ENCODE data around the gene AOPEP.

Gene AOPEP

DNA sequence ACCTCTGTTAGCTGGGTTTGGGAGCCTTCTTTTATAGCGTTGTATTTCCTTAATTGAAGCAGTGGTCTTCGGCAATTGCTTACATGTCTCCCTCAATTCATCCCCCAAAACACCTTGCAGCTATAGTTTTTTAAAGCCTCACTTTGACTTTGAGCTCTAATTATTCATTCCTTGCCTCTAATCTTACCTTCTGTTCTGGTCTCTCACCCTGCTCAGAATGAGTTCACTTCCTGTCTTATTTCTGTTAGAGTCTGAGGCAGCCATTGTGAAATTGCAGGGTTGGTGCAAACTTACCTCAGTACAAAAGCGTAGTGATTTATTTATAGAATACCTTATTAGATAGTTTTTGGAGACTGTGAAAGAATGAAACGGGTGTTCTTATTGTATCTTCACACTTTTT lies 35.0 kb downstream of the AOPEP start:
- no peak for DNase-seq

DNA sequence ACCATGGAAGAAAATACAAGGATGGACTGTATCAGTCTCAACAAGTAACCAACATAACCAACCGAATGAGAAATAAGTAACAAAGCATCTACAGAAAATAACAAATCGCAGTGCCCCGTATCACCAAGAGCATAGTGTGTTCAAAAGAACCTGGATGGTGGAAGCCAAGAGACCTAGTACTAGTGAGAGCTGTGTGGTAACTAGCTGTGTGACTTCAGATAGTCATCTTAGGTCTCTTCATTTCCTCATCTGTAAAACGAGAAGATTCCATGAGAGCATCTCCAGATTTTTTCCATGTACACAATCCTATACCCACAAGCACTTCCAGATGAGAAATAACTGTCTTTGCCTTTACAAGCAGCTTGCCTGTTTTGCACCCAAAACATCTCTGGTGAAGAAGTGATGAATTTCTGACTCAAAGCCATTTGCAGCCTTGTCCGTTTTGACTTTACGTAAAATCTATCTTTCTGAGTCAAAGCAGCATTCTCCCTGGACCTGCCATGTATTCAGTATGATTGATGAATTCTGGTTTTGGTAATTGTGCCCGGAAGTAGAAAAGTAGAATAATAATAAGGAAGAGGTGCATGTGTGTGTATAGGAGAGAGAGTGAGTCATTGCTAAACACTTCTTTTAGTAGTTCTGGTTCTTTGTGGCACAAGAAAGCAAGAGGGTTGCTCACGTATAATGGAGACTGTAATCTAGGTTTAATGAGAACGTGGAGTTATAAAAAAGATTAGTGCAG lies 41.0 kb downstream of the AOPEP start:
- DNase-seq = no peak

DNA sequence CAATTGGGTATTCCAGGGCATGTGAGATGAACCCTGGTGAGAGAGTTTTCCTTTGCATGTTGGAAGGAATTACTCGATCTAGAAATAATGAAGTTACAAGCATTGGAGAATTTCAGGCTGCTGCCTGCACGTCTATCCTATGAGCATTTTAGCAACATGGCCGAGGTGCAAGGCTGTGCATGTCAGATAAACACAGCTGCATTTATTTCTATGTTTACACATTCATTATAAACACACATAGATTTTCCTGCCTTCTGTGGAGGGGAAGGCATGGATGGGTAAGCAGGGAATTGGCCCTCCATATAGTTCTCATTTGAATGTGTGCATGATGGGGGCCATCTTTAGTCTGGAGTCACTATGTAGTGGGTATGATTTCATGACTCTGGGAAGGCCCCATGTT lies 42.3 kb downstream of the AOPEP start:
- DNase-seq = no peak

DNA sequence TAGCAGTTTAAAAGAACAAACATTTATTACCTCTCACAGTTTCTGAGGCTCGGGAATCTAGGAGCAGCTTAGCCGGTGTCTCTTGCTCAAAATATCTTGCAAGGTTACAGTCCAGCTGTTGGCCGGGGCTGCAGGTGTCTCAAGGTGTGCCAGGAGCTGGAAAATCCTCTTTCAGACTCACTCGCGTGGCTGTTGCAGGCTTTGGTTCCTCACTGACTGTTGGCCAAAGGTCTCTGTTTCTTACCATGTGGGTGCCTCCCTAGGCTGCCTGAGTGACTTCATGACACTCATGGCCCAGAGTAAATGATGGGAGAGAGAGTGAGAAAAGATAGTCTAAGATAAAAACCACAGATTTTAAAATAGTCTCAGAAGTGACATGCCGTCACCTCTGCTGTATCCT lies 43.8 kb downstream of the AOPEP start:
- DNase-seq = no peak

DNA sequence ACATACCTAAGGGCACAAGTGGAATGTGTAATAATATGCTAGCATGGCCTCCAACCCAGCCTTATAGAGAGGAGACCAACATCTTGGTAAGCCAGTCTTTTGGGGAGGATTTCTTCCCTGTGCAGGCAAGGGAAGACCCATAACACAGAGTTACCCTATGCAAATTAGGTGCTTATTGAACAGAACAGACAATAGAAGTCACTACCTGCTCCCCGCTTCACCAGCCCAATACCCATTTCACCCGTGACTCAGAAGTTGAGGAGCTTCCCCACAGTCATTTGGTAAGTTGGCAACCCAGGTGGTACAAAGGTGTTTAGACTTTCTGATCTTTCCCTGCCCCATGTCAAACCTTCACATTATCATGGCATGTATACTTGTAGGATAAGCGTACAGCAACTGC lies 44.6 kb downstream of the AOPEP start:
- DNase-seq = no peak

DNA sequence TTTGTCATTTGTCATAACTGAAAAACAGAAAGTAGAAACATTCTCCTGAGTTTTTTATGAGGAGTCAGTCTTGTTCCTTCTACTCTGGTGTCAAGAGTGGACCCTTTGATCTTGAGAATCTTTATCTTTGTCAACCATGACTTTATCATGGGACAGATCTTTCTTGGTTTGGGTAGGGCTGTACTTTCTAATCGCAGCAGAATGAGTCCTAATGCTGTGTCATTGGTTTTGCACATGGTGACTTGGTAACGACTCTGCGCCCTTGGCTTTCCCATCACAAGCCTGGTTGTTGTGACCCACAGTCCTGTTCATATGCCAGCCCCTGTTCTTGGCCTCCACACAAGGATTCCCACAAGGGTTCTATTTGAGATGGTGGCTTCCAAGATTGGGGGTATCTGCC lies 45.6 kb downstream of the AOPEP start:
- DNase-seq = no peak

DNA sequence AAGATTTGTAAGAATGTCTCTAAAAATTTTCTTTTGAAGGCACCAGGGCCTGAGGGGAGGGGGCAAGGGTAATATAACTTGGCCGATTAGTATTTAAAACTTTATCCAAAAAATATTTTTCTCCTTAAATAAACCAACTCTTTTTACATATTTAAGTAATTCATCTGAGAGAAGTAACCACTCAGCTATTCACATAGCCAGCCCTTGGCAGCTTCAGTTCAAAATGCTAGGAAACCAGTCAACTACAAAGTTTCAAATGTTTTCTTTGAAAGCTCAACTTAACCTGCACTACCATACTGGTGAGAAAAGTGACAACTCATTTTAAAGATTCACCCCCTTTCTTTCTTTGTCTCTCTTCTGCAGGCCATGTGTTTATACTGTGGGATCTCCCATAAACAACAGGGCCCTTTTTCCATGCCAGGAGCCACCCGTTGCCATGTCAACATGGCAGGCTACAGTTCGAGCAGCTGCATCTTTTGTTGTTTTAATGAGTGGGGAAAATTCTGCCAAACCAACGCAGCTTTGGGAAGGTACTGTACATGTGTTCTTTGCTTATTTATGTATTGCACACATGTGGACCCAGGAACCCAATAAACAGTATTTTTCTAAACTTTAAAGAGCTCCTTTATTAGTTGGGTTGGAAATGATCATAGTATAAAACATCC lies 46.3 kb downstream of the AOPEP start:
- DNase-seq = peak; percentile 33

DNA sequence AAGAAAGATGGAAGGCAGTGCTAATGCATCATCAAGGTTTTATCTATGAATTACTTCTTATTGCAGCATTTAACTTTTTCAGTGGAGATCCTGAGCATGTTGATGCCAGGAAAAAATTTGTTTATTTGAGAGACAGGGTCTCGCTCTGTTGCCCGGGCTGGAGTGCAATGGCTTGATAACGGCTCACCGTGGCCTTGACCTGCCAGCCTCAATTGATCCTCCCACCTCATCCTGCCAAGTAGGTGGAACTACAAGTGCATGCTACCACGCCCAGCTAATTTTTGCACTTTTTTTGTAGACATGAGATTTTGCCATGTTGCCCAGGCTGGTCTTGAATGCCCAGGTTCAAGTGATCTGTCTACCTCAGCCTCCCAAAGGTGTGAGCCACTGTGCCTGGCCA lies 47.2 kb downstream of the AOPEP start:
- DNase-seq = no peak

DNA sequence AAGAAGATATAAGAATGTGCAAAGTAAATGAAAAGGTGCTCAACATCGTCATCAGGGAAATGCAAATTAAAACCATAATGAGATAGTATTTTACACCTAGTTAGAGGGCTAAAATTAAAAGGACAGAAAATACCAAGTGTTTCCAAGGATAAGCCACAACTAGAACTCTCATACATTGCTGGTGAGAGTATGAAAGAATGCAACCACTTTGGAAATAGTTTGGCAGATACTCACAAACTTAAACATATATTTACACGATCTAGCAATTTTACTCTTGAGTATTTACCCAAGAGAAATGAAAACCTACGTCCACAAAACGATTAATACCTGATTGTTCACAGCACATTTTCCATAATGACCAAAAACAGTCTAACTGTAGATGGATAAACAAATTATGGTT lies 51.5 kb downstream of the AOPEP start:
- no peak for DNase-seq

DNA sequence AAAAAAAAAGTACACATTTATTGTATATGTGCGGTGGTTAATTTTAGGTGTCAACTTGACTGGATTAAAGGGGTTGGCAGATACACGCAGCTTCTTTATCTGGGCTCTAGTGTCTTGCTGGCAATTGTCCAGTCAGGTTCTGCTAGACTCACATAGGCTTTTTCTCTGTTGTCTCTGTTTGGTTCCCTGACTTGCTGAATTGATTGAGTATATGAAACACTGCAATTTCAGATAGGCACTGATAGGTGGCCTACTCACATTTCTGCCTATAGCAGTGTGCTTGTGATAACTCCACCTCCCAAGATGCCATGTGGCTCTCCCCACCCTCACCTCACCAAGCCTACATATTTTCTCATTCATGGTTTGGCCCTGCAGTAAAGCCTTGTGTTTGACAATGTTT lies 52.5 kb downstream of the AOPEP start:
- no peak for DNase-seq

DNA sequence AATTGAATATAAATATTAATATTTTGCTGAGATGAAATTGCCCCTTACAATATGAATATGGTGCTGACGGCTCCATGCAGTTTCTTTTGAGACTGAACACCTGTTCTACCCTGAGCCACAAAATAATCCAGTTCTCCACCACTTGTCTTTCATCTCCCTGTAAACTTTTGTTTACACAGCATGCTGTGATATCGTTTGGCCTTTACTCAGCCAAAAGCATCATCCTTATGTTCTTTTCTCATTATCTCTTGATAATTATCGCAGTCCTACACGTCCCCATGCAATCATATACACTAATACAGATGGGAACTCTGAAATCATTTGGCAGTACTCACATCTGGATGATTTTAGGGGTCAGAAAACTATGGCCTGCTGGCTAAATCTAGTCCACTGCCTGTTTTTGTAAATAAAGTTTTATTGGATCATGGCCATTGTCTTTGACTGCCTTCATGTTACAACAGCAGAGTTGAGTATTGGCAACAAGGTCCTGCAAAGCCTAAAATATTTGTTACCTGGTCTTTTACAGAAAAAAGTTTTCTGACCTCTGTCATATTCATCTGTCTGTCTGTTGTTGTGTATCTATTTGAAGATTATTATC lies 53.3 kb downstream of the AOPEP start:
- DNase-seq = peak; percentile 13

DNA sequence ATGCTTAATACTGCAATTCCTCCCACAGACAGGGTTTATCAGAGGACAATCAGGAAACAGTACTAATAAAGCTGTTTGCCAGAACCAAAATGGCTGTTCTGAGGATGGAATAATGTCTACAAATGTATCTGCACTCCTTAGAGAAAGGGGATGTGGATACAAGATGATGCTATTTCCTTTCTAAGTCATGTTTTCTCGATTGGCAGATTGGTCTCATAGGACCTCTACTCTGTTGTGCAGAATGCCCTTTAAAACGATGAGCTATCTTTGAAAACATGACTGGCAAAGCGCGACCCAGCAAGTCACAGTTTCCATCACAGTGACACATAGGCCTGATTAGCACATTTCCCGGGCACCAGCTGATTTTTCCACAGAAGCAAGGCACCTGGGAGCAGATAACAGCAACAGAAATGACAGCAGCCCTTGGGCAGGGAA lies 54.0 kb downstream of the AOPEP start:
- DNase-seq = no peak

DNA sequence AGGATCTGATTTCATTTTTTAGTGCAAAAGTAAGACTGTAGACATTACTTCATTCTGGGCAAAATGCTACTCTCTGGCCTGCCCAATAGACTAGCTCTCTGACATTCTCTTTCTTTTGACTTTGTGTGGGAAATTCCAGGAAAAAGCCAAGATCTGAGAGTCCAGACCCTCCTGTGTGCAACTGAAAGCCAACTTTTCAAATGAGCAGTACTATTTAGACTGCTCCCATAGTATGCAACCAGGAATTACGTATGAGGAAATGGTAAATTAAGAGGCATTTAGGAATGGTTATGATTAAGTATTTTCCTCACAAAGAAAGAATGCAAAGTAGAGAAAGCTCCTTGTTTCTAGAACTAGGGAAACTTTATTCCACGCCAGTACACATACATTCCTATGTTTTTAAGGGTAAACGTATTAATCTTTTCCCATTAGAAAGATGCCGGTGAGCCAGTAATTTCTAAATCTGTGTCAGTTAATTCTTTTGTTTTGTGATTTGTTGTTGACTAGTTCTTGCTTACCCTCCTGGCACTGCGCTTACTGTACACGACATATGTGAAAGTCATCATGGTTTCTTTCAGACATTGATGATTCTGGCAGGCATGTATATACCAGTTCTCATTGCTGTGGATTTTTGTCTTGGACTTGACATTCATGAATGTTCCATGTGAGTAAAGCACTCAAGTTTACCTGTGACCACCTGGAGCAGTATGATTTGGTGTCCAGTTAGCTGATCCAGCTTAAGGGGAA lies 56.0 kb downstream of the AOPEP start:
- DNase-seq = no peak

DNA sequence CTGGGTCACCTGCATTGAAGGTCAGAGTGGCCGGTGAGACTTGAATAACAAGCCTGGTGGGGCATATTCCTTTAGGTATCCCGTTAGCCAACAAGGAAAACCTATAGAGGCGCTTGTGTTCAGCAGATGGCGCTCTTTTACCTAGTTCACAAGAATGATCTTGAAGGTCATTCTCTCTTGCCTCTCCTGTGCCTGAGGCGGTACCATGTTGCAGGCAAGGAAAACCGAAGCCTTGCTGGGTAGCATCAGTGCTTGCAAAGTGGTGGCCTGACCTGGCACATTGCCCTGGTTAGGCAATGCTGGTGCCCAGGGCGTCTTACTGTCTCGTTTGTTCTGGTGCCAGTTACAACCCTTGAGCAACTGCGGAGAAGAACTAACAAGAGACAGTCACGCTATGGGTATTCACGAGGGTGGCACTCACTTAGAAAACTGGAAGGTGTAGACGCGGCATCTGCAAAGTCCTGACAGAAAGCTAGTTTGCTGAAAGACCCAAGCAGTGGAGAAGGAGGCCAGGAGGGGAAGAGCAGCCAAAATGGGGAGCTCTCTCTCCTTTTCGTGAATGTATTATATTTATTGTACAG lies 56.7 kb downstream of the AOPEP start:
- peak; percentile 87 for DNase-seq

DNA sequence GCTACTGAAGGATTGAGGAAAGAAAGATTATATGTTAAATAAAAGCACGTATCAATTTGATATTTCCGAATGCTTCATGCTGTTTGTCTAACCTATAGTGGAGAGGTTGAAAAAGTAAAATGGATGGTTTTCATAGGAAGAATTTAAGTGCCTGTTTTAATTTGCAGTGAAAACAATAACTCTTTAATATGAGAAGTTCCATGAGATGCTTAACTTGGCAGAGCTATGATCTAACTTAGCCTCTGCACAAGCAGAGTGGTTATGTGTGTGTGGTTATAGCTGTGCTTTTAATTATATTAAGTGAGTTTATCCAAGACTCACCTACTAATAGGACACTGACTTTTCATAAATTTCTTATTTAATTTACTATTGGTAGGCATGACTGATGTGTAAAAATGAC lies 57.4 kb downstream of the AOPEP start:
- peak; percentile 7 for DNase-seq

DNA sequence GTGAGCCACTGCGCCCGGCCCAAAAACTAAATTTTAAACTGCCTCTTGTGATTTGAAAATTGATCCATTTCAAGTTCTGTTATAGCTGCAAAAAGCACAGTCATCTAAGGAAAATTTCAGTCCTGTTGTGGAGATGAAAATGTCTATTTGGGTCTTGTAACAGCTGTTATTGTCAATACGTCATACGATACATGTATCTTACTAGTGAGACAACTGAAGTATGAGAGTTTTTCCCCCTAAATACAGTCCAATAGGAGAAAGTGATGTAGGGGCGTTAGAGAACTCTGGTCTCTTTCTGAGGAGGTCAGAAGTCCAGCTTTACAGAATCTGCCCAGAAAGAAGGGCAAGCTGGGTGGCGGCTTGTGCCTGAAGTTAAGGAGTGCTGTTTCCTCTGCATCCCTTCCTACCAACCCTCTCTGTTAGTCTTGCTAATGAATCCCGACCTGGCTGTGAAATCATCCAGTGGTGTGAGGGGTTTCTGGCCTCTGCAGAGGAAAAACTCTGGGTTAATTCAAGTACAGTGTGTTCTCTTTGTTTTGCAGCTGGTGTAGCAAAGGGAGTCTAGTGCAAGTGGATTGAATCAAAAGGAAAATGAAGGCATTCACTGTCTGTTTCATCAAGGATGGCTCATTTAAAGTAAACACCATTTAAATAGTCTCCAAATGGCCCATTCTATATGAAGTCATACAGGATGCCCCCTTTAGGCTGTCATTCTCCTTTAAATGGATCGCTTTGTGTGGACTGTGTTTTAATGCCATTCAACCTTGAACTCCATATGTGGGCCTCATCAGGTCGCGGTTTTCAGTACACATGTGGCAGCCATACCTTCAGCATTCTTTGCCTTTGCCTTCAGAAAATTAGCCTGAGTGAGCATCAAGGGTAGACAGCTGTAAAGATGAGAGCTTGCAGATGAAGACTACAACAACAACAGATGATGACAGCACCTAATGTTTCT lies 59.0 kb downstream of the AOPEP start:
- DNase-seq = no peak

DNA sequence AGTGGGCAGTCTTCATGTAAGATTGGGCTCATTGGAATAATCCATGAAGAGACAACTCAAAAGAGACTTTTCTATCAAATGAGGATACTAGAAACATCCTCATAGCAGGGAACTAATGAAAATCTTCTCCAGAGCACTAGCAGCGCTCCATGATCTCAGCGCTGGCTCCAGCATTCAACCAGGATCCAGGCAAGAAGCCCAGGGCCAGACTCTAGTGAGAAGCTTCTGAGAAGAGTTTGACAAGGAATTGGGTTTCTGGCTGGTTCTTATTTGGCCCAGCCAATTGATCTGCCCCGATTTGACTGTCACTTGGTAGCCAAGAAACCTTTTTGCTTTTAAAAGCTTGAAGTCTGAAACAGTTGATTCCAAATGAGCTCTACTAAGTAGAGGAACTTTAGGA lies 60.1 kb downstream of the AOPEP start:
- no peak for DNase-seq

DNA sequence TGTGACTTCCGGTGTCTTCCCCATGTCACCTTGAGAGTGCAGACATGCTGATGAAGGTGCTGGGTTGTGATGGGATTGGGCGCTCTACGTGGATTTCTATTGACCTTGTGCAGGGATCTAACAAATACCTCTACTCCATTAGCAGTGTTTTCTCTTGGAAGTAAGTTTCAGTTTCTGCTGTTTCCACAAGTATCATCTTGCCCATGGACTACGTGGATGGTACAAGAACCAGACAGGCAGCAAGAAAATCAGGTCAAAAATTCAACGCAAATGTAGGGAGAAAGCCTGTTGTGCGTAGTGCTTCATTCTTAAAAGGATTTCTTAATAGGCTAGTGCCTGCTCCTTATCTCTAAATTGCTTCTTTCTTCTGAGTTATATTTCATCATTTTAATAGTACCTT lies 60.8 kb downstream of the AOPEP start:
- no peak for DNase-seq

DNA sequence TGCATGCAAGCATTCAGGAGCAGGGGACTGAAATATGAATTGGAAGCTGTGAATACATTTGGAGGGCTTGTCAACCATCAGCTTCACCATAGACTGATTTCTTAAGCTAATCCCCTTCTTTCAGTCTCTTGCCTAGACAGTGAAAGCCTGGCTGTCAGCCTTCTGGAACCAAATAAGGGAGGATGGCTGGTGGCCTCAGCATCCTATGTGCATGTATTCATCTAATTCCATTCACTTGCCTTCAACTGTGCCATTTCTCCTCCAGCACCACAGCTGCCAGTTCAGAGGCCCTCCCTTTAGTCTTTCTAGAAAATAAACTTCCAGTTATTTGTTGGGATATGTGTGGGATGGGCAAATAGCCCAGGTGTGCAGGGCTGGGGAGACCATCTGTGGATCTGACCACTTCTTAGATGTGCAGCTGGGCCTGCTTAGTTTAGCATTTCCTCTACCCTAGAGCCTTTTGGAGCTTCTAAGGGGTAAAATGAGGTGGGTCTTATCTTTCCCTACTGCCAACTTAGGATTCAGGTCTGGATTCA lies 62.1 kb downstream of the AOPEP start:
- DNase-seq = no peak

DNA sequence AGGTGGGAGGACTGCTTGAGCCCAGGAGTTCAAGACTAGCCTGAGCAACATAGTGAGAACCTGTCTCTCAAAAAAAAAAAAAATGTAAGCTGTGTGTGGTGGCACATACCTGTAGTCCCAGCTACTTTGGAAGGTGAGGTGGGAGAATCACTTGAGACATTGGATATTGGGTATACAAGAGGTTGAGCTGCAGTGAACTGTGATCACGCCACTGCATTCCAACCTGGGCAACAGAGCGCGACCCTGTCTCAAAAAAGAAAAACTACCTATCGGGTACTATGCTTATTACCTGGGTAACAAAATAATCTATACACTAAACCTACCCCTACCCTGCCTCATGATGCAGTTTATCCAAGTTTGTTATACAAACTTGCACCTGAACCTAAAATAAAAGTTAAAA lies 64.9 kb downstream of the AOPEP start:
- no peak for DNase-seq

DNA sequence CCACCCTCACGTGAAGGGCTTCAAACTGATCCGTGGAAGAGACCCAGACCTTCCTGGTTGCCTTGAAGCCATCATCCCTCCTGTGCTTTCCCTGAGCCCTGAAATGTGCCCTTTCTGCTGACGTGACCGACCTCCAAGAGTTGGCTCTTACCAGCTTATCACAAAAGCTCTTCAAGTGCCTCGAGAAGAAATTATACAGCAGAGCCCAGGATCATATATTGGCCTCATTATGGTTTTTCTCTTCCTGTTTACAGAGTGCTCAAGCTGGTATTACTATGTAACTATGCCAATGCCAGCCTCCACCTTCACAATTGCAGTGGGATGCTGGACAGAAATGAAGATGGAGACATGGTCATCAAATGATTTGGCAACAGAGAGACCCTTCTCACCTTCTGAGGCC lies 66.0 kb downstream of the AOPEP start:
- peak; percentile 20 for DNase-seq
